Thyroid gland (tissue), 4 donors: Measurements from ENCODE around the gene KCNIP3.
"Not testable (repeated sequence)": the region's sequence is repeated elsewhere in the genome, so short reads cannot be mapped to it uniquely, and the experiment has no call there.

Experiments
- POLR2A ChIP-seq, 2 donors: fragments of 450-650 bp; IDR thresholded peaks; one replicate each; pipeline ENCODE4 v1.6.1; 2017; ENCODE audit warnings: antibody characterized with exemption in 2 of 2, mild to moderate bottlenecking in 2 of 2, moderate library complexity in 1 of 2
- TF ChIP-seq, protein P1 (sequence below), 6 experiments: fragments of 200-600 bp in 3 of 6; fragments of 450-650 bp in 3 of 6; sonication (generic) in 3 of 6; IDR thresholded peaks; one replicate each; pipeline ENCODE4 v1.5.1; 2016 to 2019; ENCODE audit warnings: antibody characterized with exemption in 6 of 6, mild to moderate bottlenecking in 2 of 6, inconsistent platforms in 1 of 6, moderate library complexity in 1 of 6

GRCh38 chr2:95415138-95415537, 118.0 kb downstream of the KCNIP3 start:
- TF ChIP-seq, protein P1, sequence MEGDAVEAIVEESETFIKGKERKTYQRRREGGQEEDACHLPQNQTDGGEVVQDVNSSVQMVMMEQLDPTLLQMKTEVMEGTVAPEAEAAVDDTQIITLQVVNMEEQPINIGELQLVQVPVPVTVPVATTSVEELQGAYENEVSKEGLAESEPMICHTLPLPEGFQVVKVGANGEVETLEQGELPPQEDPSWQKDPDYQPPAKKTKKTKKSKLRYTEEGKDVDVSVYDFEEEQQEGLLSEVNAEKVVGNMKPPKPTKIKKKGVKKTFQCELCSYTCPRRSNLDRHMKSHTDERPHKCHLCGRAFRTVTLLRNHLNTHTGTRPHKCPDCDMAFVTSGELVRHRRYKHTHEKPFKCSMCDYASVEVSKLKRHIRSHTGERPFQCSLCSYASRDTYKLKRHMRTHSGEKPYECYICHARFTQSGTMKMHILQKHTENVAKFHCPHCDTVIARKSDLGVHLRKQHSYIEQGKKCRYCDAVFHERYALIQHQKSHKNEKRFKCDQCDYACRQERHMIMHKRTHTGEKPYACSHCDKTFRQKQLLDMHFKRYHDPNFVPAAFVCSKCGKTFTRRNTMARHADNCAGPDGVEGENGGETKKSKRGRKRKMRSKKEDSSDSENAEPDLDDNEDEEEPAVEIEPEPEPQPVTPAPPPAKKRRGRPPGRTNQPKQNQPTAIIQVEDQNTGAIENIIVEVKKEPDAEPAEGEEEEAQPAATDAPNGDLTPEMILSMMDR (IDR thresholded peaks at IDR 0.05), result not testable (repeated sequence)
- TF ChIP-seq POLR2A (IDR thresholded peaks at IDR 0.05), result not testable (repeated sequence)
